IPS-18a (cell line): Measurements from ENCODE around the gene KRTAP1-1.

Source experiments
- H3K27ac ChIP-seq: one replicate; pipeline ENCODE4 v1.5.1; 2013; ENCODE audit warnings: low read length
- H3K27me3 ChIP-seq: one replicate; pipeline ENCODE4 v1.6.1; 2013; ENCODE audit warnings: mild to moderate bottlenecking, low read length; ENCODE audit not compliant: control insufficient read depth, insufficient read depth
- H3K36me3 ChIP-seq: one replicate; pipeline ENCODE4 v1.6.1; 2013; ENCODE audit warnings: low read depth, low read length; ENCODE audit not compliant: control insufficient read depth
- H3K4me1 ChIP-seq: one replicate; pipeline ENCODE4 v1.6.1; 2013; ENCODE audit warnings: low read depth, low read length; ENCODE audit not compliant: control insufficient read depth
- H3K4me3 ChIP-seq: one replicate; pipeline ENCODE4 v1.5.1; 2013; ENCODE audit warnings: low read length
- H3K9ac ChIP-seq: one replicate; pipeline ENCODE4 v1.6.1; 2013; ENCODE audit warnings: mild to moderate bottlenecking, low read length, moderate library complexity
- H3K9me3 ChIP-seq: one replicate; pipeline ENCODE4 v1.6.1; 2013; ENCODE audit warnings: low read depth, low read length; ENCODE audit not compliant: control insufficient read depth

The KRTAP1-1 gene

GRCh38 chr17:41020336-41020735 lies 20.9 kb downstream of the KRTAP1-1 start:
- Histone ChIP-seq H3K4me1 (no peaks in the 10 kb centered on the region), H3K4me3 (no peak overlapping the region), H3K9ac (no peak overlapping the region), H3K9me3 (no peaks in the 10 kb centered on the region), H3K27me3 (no peaks in the 10 kb centered on the region), H3K36me3 (no peaks in the 10 kb centered on the region), H3K27ac (no peak overlapping the region)

- no peak overlapping the region for H3K4me3 ChIP-seq
- no peaks in the 10 kb centered on the region for H3K9me3 ChIP-seq
- no peaks in the 10 kb centered on the region for H3K27me3 ChIP-seq
- no peak overlapping the region for H3K27ac ChIP-seq
- no peak overlapping the region for H3K9ac ChIP-seq
- no peaks in the 10 kb centered on the region for H3K36me3 ChIP-seq
- H3K4me1 ChIP-seq, result no peaks in the 10 kb centered on the region
Observed at GRCh38 chr17:41019415-41019814, 21.8 kb downstream of the KRTAP1-1 start.

- Histone ChIP-seq H3K9ac (no peak overlapping the region), H3K36me3 (no peaks in the 10 kb centered on the region), H3K9me3 (no peaks in the 10 kb centered on the region)
Observed at GRCh38 chr17:41018541-41018940, 22.7 kb downstream of the KRTAP1-1 start.

GRCh38 chr17:41016578-41017215 lies 24.6 kb downstream of the KRTAP1-1 start:
- Histone ChIP-seq H3K9me3 (no peaks in the 10 kb centered on the region), H3K4me3 (no peak overlapping the region), H3K9ac (no peak overlapping the region), H3K27ac (no peak overlapping the region), H3K4me1 (no peaks in the 10 kb centered on the region), H3K27me3 (no peaks in the 10 kb centered on the region), H3K36me3 (no peaks in the 10 kb centered on the region)

More at GRCh38 chr17:41018541-41018940, 22.7 kb downstream of the KRTAP1-1 start:
- H3K4me1 ChIP-seq, result no peaks in the 10 kb centered on the region
- H3K4me3 ChIP-seq, result no peak overlapping the region
- H3K27me3 ChIP-seq, result no peaks in the 10 kb centered on the region
- H3K27ac ChIP-seq, result no peak overlapping the region

- Histone ChIP-seq H3K4me1 (no peaks in the 10 kb centered on the region), H3K27me3 (no peaks in the 10 kb centered on the region), H3K36me3 (no peaks in the 10 kb centered on the region), H3K27ac (no peak overlapping the region), H3K9me3 (no peaks in the 10 kb centered on the region), H3K9ac (no peak overlapping the region), H3K4me3 (no peak overlapping the region)
Observed at GRCh38 chr17:41015454-41015853, 25.8 kb downstream of the KRTAP1-1 start.

- Histone ChIP-seq H3K36me3 (no peaks in the 10 kb centered on the region), H3K9me3 (no peaks in the 10 kb centered on the region), H3K4me3 (no peak overlapping the region), H3K27ac (no peak overlapping the region), H3K27me3 (no peaks in the 10 kb centered on the region), H3K9ac (no peak overlapping the region), H3K4me1 (peaks cover 13% of the 10 kb centered on the region)
Observed at GRCh38 chr17:41013606-41014005, 27.6 kb downstream of the KRTAP1-1 start.

DNA sequence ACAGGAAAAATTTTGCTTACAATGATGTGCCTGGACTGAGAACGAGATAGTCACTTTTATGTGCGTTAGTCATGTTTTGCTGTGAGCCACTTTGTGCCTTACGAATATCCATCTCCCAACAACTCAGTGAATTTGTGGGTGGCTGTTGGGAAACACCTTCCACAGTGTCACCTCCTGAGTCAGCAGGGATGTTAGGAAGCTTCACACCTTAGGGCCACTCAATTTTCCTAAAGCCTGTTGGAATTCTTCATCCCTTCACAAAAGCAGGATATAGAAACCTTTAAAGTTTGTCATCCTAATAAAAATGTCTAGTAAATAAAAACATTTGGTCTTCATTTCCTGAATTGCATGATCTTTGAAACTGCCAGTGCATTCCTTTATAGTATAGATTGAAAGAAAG lies 28.1 kb downstream of the KRTAP1-1 start:
- H3K4me3 ChIP-seq, result no peak overlapping the region
- peaks cover 13% of the 10 kb centered on the region for H3K4me1 ChIP-seq
- no peak overlapping the region for H3K9ac ChIP-seq
- H3K36me3 ChIP-seq, result no peaks in the 10 kb centered on the region
- H3K27ac ChIP-seq, result no peak overlapping the region
- H3K9me3 ChIP-seq, result no peaks in the 10 kb centered on the region
- no peaks in the 10 kb centered on the region for H3K27me3 ChIP-seq

- Histone ChIP-seq H3K4me3 (no peak overlapping the region), H3K36me3 (no peaks in the 10 kb centered on the region), H3K9me3 (no peaks in the 10 kb centered on the region), H3K9ac (no peak overlapping the region), H3K4me1 (peaks cover 13% of the 10 kb centered on the region), H3K27ac (no peak overlapping the region), H3K27me3 (no peaks in the 10 kb centered on the region)
Observed at GRCh38 chr17:41012326-41013120, 28.7 kb downstream of the KRTAP1-1 start.

- H3K9me3 ChIP-seq, result no peaks in the 10 kb centered on the region
- no peak overlapping the region for H3K9ac ChIP-seq
- H3K36me3 ChIP-seq, result no peaks in the 10 kb centered on the region
- H3K27me3 ChIP-seq, result no peaks in the 10 kb centered on the region
- H3K4me3 ChIP-seq, result no peak overlapping the region
- no peak overlapping the region for H3K27ac ChIP-seq
- peaks cover 13% of the 10 kb centered on the region for H3K4me1 ChIP-seq
Observed at GRCh38 chr17:41010441-41010840, 30.8 kb downstream of the KRTAP1-1 start.

GRCh38 chr17:41009936-41010335 lies 31.3 kb downstream of the KRTAP1-1 start:
- Histone ChIP-seq H3K27ac (no peak overlapping the region), H3K9ac (no peak overlapping the region), H3K36me3 (no peaks in the 10 kb centered on the region)

DNA sequence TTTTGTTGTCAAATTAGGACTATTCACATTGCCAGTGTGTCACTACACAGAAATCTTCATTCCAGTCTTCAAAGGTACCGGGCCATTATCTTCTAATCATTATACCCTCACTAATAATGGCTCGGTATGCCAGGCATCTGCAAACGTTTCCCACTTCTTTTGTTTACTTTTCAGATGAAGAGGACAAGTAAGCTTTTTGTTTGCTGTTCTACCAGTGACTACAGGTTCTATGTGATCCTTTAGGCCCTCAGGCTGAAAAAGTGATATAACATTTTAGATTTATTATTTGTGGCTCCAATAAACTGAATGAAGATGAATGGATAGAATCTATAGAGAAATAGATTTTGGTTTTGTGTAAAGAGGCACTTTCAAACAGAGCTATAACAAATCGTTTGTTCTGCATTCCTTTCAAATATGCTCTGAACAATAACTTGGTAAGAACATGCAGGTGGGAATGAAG lies 31.9 kb downstream of the KRTAP1-1 start:
- Histone ChIP-seq H3K36me3 (no peaks in the 10 kb centered on the region), H3K9ac (no peak overlapping the region), H3K9me3 (no peaks in the 10 kb centered on the region), H3K27ac (no peak overlapping the region), H3K27me3 (no peaks in the 10 kb centered on the region), H3K4me3 (no peak overlapping the region), H3K4me1 (peaks cover 13% of the 10 kb centered on the region)

More at GRCh38 chr17:41009936-41010335, 31.3 kb downstream of the KRTAP1-1 start:
- H3K9me3 ChIP-seq, result no peaks in the 10 kb centered on the region
- peaks cover 13% of the 10 kb centered on the region for H3K4me1 ChIP-seq
- no peaks in the 10 kb centered on the region for H3K27me3 ChIP-seq
- H3K4me3 ChIP-seq, result no peak overlapping the region

GRCh38 chr17:41008811-41009210 lies 32.4 kb downstream of the KRTAP1-1 start, which contains the start of gene KRTAP3-1:
Gene KRTAP3-1 (minus strand): TSS chr17:41009128. CDS start chr17:41009074, 54 bp downstream.
- H3K27me3 ChIP-seq, result no peaks in the 10 kb centered on the region
- peaks cover 13% of the 10 kb centered on the region for H3K4me1 ChIP-seq
- no peak within 1 kb of the TSS for H3K9ac ChIP-seq
- no peaks in the 10 kb centered on the region for H3K9me3 ChIP-seq
- no peak within 1 kb of the TSS for H3K27ac ChIP-seq
- H3K36me3 ChIP-seq, result no peaks in the 10 kb centered on the region
- no peak within 1 kb of the TSS for H3K4me3 ChIP-seq
